WTC11 (cell line): Measurements from ENCODE around the gene CPEB3. TPM values are rescaled to one million over a fixed set of nuclear protein-coding genes. Genes with fewer than 3 reads are reported as not detected.

Experiments used
- ATAC-seq: fragments of 200-7000 bp; cut with Tn5 transposase; 2 replicates; pipeline ENCODE4 v1.10.0; 2021; ENCODE audit warnings: mild to moderate bottlenecking, moderate library complexity
- CTCF ChIA-PET: fragments of 300-600 bp; sonication (Branson Sonifier 250); formaldehyde crosslinking; loops from one replicate; lab custom pipeline; 2021; ENCODE audit warnings: antibody characterized with exemption; lab: Charles Lee
- POLR2A ChIA-PET: fragments of 350-600 bp; sonication (Branson Sonifier 250); formaldehyde crosslinking; loops from one replicate; lab custom pipeline; 2021; ENCODE audit warnings: antibody characterized with exemption; lab: Charles Lee
- DNase-seq: peaks from one replicate; pipeline ENCODE4 v3.0.0; 2021; ENCODE audit warnings: low spot score
- H3K27ac Mint-ChIP-seq: 2 replicates; pipeline ENCODE4 v1.8.0; 2021; ENCODE audit warnings: mixed read lengths
- H3K27me3 Mint-ChIP-seq: 2 replicates; pipeline ENCODE4 v1.8.0; 2021; ENCODE audit warnings: low read depth, mild to moderate bottlenecking, moderate library complexity, mixed read lengths
- H3K36me3 Mint-ChIP-seq: 2 replicates; pipeline ENCODE4 v1.8.0; 2021; ENCODE audit warnings: mixed read lengths
- H3K4me1 Mint-ChIP-seq: 2 replicates; pipeline ENCODE4 v1.8.0; 2022; ENCODE audit warnings: mixed read lengths
- H3K4me3 Mint-ChIP-seq: 2 replicates; pipeline ENCODE4 v1.8.0; 2021; ENCODE audit warnings: mild to moderate bottlenecking, moderate library complexity, mixed read lengths
- H3K9me3 Mint-ChIP-seq: 2 replicates; pipeline ENCODE4 v1.8.0; 2021; ENCODE audit warnings: mixed read lengths
- AR ChIP-seq: fragments of 250-450 bp; sonication (Bioruptor Pico); IDR thresholded peaks from 2 replicates; pipeline ENCODE4 v1.9.0; 2021; ENCODE audit warnings: mild to moderate bottlenecking
- ATF6 ChIP-seq: sonication (generic); formaldehyde crosslinking; IDR thresholded peaks from 2 replicates; pipeline ENCODE4 v1.8.1; 2023; ENCODE audit warnings: mild to moderate bottlenecking, missing genetic modification reagents
- CDX4 ChIP-seq: fragments of 250-450 bp; sonication (Bioruptor Pico); IDR thresholded peaks from 2 replicates; pipeline ENCODE4 v1.9.0; 2021; ENCODE audit warnings: moderate library complexity, mild to moderate bottlenecking, inconsistent platforms, borderline replicate concordance
- E2F1 ChIP-seq: sonication (generic); formaldehyde crosslinking; IDR thresholded peaks from 2 replicates; pipeline ENCODE4 v1.8.0; 2022; ENCODE audit warnings: mild to moderate bottlenecking, missing genetic modification reagents
- ESRRA ChIP-seq: sonication (generic); formaldehyde crosslinking; IDR thresholded peaks from 2 replicates; pipeline ENCODE4 v1.8.1; 2022; ENCODE audit warnings: mild to moderate bottlenecking, missing genetic modification reagents, borderline replicate concordance
- FOXK1 ChIP-seq: sonication (generic); formaldehyde crosslinking; IDR thresholded peaks from 2 replicates; pipeline ENCODE4 v1.8.0; 2022; ENCODE audit warnings: mild to moderate bottlenecking, moderate library complexity, missing genetic modification reagents
- FOXP1 ChIP-seq: sonication (generic); formaldehyde crosslinking; IDR thresholded peaks from 2 replicates; pipeline ENCODE4 v1.8.0; 2022; ENCODE audit warnings: missing genetic modification reagents, mild to moderate bottlenecking, moderate library complexity, borderline replicate concordance
- GABPB1 ChIP-seq: sonication (generic); formaldehyde crosslinking; IDR thresholded peaks from 2 replicates; pipeline ENCODE4 v1.8.1; 2023; ENCODE audit warnings: mild to moderate bottlenecking, missing genetic modification reagents
- IRF2 ChIP-seq: sonication (generic); formaldehyde crosslinking; IDR thresholded peaks from 2 replicates; pipeline ENCODE4 v1.8.0; 2022; ENCODE audit warnings: low read depth, missing genetic modification reagents, borderline replicate concordance
- JUN ChIP-seq: sonication (generic); formaldehyde crosslinking; IDR thresholded peaks from 2 replicates; pipeline ENCODE4 v1.8.0; 2023; ENCODE audit warnings: mild to moderate bottlenecking, missing genetic modification reagents
- MAX ChIP-seq: sonication (generic); formaldehyde crosslinking; IDR thresholded peaks from 2 replicates; pipeline ENCODE4 v1.8.0; 2022; ENCODE audit warnings: mild to moderate bottlenecking, missing genetic modification reagents
- NFYB ChIP-seq: sonication (generic); formaldehyde crosslinking; conservative IDR thresholded peaks from 2 replicates; pipeline ENCODE4 v1.8.0; 2022; ENCODE audit warnings: low read depth, missing genetic modification reagents
- SMAD4 ChIP-seq: sonication (generic); formaldehyde crosslinking; IDR thresholded peaks from 2 replicates; pipeline ENCODE4 v1.8.0; 2022; ENCODE audit warnings: mild to moderate bottlenecking, missing genetic modification reagents
- SP1 ChIP-seq: sonication (generic); formaldehyde crosslinking; conservative IDR thresholded peaks from 2 replicates; pipeline ENCODE4 v1.8.1; 2022; ENCODE audit warnings: missing genetic modification reagents
- TEAD1 ChIP-seq: sonication (generic); formaldehyde crosslinking; IDR thresholded peaks from 2 replicates; pipeline ENCODE4 v1.8.0; 2022; ENCODE audit warnings: mild to moderate bottlenecking, missing genetic modification reagents
- TEAD4 ChIP-seq: sonication (generic); formaldehyde crosslinking; IDR thresholded peaks from 2 replicates; pipeline ENCODE4 v1.8.0; 2022; ENCODE audit warnings: mild to moderate bottlenecking, missing genetic modification reagents
- TP53 ChIP-seq: sonication (generic); formaldehyde crosslinking; IDR thresholded peaks from 2 replicates; pipeline ENCODE4 v1.8.1; 2023; ENCODE audit warnings: mild to moderate bottlenecking, missing genetic modification reagents
- ZNF281 ChIP-seq: sonication (generic); formaldehyde crosslinking; IDR thresholded peaks from 2 replicates; pipeline ENCODE4 v1.8.0; 2023; ENCODE audit warnings: mild to moderate bottlenecking, missing genetic modification reagents
- ZNF416 ChIP-seq: fragments of 250-450 bp; sonication (Bioruptor Pico); IDR thresholded peaks from 2 replicates; pipeline ENCODE4 v1.9.0; 2021; ENCODE audit warnings: mild to moderate bottlenecking, inconsistent platforms
- total RNA-seq: library from RNA; stranded (reverse); gene quantifications from 3 replicates; pipeline ENCODE4 v1.2.3, GENCODE V29; 2021

Gene CPEB3
- total RNA-seq, 1 experiment from 2014 or later: 2.4 TPM

GRCh38 chr10:92184977-92185376 is 105.9 kb downstream of the CPEB3 start:
- no peak for ATAC-seq
- H3K4me1 Mint-ChIP-seq: peaks cover 9% of the 10 kb centered on the region
- H3K9me3 Mint-ChIP-seq: no peaks in the 10 kb centered on the region
- no peak overlapping the region for H3K27ac Mint-ChIP-seq
- H3K4me3 Mint-ChIP-seq: no peak overlapping the region
- ChIA-PET CTCF (no interaction called here), POLR2A (no interaction called here)
- TF ChIP-seq TEAD1 (CRISPR knock-in tag) (no peak), TP53 (CRISPR knock-in tag) (no peak)
- no peaks in the 10 kb centered on the region for H3K36me3 Mint-ChIP-seq
- H3K27me3 Mint-ChIP-seq: no peaks in the 10 kb centered on the region
- no peak for DNase-seq

GRCh38 chr10:92183199-92183598 is 107.7 kb downstream of the CPEB3 start:
- POLR2A ChIA-PET: no interaction called here
- TF ChIP-seq FOXP1 (CRISPR knock-in tag) (no peak), SP1 (CRISPR knock-in tag) (no peak), ZNF416 (no peak), MAX (CRISPR knock-in tag) (no peak), AR (CRISPR knock-in tag) (no peak), GABPB1 (CRISPR knock-in tag) (no peak), ESRRA (no peak), IRF2 (CRISPR knock-in tag) (no peak)
- Mint-ChIP-seq H3K27me3 (no peaks in the 10 kb centered on the region), H3K4me1 (peaks cover 9% of the 10 kb centered on the region), H3K4me3 (no peak overlapping the region), H3K27ac (no peak overlapping the region), H3K36me3 (no peaks in the 10 kb centered on the region), H3K9me3 (no peaks in the 10 kb centered on the region)
- ATAC-seq (no peak), DNase-seq (no peak)
- CTCF ChIA-PET: interaction anchor here (0.6 kb wide), 1 partner anchor 217 kb away, joined by 3 read pairs; no protein-coding TSS in a partner anchor

- Mint-ChIP-seq H3K27ac (no peak overlapping the region), H3K9me3 (no peaks in the 10 kb centered on the region), H3K27me3 (no peaks in the 10 kb centered on the region), H3K4me3 (no peak overlapping the region), H3K36me3 (no peaks in the 10 kb centered on the region), H3K4me1 (peaks cover 9% of the 10 kb centered on the region)
- POLR2A ChIA-PET: no interaction called here
- CTCF ChIA-PET: no interaction called here
- no peak for TF ChIP-seq TEAD4 (CRISPR knock-in tag)
- no peak for TF ChIP-seq IRF2 (CRISPR knock-in tag)
- no peak for TF ChIP-seq MAX (CRISPR knock-in tag)
- no peak for TF ChIP-seq NFYB (CRISPR knock-in tag)
- TF ChIP-seq E2F1: no peak
- no peak for TF ChIP-seq ZNF281 (CRISPR knock-in tag)
- TF ChIP-seq FOXK1 (CRISPR knock-in tag): no peak
- no peak for TF ChIP-seq JUN (CRISPR knock-in tag)
- no peak for TF ChIP-seq ATF6 (CRISPR knock-in tag)
- TF ChIP-seq CDX4 (CRISPR knock-in tag): no peak
- TF ChIP-seq SMAD4: no peak
- TF ChIP-seq, all 79 proteins: peak for 0
- ATAC-seq (no peak; the same call in 1 of the 2 replicates), DNase-seq (no peak)
Observed at GRCh38 chr10:92181575-92181974, 109.3 kb downstream of the CPEB3 start.
